ENCODE results near the gene NUP205.

NUP205 gene

DNA sequence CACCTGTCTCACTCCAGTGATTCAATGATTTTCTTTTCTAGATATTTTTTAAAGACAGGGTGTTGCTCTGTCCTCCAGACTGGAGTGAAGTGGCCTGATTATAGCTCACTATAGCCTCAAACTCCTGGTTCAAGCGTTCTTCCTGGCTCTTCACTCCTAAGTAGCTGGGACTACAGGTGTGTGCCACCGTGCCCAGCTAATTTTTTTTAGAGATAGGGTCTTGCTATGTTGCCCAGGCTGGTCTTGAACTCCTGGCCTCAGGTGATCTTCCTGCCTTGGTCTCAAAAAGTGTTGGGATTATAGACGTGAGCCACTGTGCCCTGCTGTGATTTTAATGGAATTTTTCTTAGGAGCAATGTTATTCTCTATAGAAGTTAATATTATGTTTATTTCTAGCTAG is 14.1 kb downstream of the NUP205 start:
- no peak overlapping the region for H3K4me2 ChIP-seq (ENCODE audit: low read length)
- TF ChIP-seq, protein P1, sequence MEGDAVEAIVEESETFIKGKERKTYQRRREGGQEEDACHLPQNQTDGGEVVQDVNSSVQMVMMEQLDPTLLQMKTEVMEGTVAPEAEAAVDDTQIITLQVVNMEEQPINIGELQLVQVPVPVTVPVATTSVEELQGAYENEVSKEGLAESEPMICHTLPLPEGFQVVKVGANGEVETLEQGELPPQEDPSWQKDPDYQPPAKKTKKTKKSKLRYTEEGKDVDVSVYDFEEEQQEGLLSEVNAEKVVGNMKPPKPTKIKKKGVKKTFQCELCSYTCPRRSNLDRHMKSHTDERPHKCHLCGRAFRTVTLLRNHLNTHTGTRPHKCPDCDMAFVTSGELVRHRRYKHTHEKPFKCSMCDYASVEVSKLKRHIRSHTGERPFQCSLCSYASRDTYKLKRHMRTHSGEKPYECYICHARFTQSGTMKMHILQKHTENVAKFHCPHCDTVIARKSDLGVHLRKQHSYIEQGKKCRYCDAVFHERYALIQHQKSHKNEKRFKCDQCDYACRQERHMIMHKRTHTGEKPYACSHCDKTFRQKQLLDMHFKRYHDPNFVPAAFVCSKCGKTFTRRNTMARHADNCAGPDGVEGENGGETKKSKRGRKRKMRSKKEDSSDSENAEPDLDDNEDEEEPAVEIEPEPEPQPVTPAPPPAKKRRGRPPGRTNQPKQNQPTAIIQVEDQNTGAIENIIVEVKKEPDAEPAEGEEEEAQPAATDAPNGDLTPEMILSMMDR (IDR thresholded peaks at IDR 0.05; ENCODE audit: low read depth, low read length): no peak
- no peak for TF ChIP-seq EZH2phosphoT487 (IDR thresholded peaks at IDR 0.05; ENCODE audit: low read depth)
- H3K27ac ChIP-seq (ENCODE audit: low read length): no peak overlapping the region
- H3K27me3 ChIP-seq (ENCODE audit: low read depth, low read length): no peaks in the 10 kb centered on the region
- peaks cover 4% of the 10 kb centered on the region; the same call in 1 of the 2 replicates for H3K9me3 ChIP-seq (ENCODE audit: insufficient read depth, low read length)
- no peak overlapping the region for H3K9ac ChIP-seq (ENCODE audit: low read length)
- peaks cover 50% of the 10 kb centered on the region for H3K36me3 ChIP-seq (replicated peaks; ENCODE audit: low read depth, low read length)
- peaks cover 11% of the 10 kb centered on the region for H3K4me1 ChIP-seq (ENCODE audit: low read length)
- H3K4me3 ChIP-seq (ENCODE audit: low read length): no peak overlapping the region
- H3K79me2 ChIP-seq (ENCODE audit: low read length): peaks cover 46% of the 10 kb centered on the region
- no peak overlapping the region for H2AFZ ChIP-seq (ENCODE audit: low read depth, low read length)
- H4K20me1 ChIP-seq (ENCODE audit: insufficient read depth, low read length): peaks cover 4% of the 10 kb centered on the region; the same call in 1 of the 2 replicates

DNA sequence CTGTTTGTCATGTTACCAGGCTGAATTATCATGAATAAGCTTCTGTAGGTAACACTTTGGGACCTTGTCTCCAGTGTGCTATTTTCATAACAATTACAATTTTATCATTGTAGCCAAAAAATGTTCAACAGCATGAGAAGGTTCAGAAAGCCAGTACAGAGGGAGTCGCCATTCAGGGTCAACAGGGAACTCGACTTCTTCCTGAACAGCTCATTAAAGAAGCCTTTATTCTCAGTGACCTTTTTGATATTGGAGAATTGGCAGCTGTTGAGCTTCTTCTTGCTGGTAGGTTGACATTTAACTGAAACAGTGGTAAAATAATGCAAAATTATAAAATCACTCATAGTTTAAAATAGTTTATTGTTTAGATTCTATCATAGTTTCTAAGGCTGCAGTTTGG is 15.8 kb downstream of the NUP205 start:
- peaks cover 4% of the 10 kb centered on the region; the same call in 1 of the 2 replicates for H3K9me3 ChIP-seq (ENCODE audit: insufficient read depth, low read length)
- peaks cover 29% of the 10 kb centered on the region for H3K79me2 ChIP-seq (ENCODE audit: low read length)
- H3K4me3 ChIP-seq (ENCODE audit: low read length): no peak overlapping the region
- H3K27me3 ChIP-seq (ENCODE audit: low read depth, low read length): no peaks in the 10 kb centered on the region
- no peak overlapping the region for H2AFZ ChIP-seq (ENCODE audit: low read depth, low read length)
- H3K9ac ChIP-seq (ENCODE audit: low read length): no peak overlapping the region
- H3K4me1 ChIP-seq (ENCODE audit: low read length): peaks cover 11% of the 10 kb centered on the region
- peaks cover 64% of the 10 kb centered on the region for H3K36me3 ChIP-seq (replicated peaks; ENCODE audit: low read depth, low read length)
- H3K4me2 ChIP-seq (ENCODE audit: low read length): no peak overlapping the region
- no peak for TF ChIP-seq EZH2phosphoT487 (IDR thresholded peaks at IDR 0.05; ENCODE audit: low read depth)
- TF ChIP-seq, protein P1 (IDR thresholded peaks at IDR 0.05; ENCODE audit: low read depth, low read length): no peak
- no peak overlapping the region for H3K27ac ChIP-seq (ENCODE audit: low read length)
- no peaks in the 10 kb centered on the region; the same call in 1 of the 2 replicates for H4K20me1 ChIP-seq (ENCODE audit: insufficient read depth, low read length)

DNA sequence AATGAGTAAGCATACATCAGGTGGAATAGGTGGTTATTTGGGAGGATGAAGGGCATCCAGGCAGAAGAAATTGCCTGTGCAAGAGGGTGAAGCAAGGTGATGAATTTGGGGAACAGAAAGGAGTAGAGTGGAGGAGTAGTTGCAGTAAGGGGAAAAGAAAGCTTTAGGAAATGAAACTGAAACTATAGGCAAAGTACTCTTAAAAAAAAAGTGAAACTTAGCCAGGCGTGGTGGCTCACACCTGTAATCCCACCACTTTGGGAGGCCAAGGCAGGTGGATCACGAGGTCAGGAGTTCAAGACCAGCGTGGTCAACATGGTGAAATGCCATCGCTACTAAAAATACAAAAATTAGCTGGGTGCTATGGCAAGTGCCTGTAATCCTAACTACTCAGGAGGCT is 17.6 kb downstream of the NUP205 start:
- peaks cover 4% of the 10 kb centered on the region; the same call in 1 of the 2 replicates for H3K9me3 ChIP-seq (ENCODE audit: insufficient read depth, low read length)
- H4K20me1 ChIP-seq (ENCODE audit: insufficient read depth, low read length): no peaks in the 10 kb centered on the region
- H3K36me3 ChIP-seq (replicated peaks; ENCODE audit: low read depth, low read length): peaks cover 75% of the 10 kb centered on the region
- no peaks in the 10 kb centered on the region for H3K27me3 ChIP-seq (ENCODE audit: low read depth, low read length)
- TF ChIP-seq EZH2phosphoT487 (IDR thresholded peaks at IDR 0.05; ENCODE audit: low read depth): no peak
- TF ChIP-seq, protein P1 (IDR thresholded peaks at IDR 0.05; ENCODE audit: low read depth, low read length): no peak
- peak overlapping the region; percentile 28; the same call in 1 of the 2 replicates for H3K27ac ChIP-seq (ENCODE audit: low read length)
- H3K4me1 ChIP-seq (ENCODE audit: low read length): peaks cover 11% of the 10 kb centered on the region
- H3K4me2 ChIP-seq (ENCODE audit: low read length): no peak overlapping the region
- peak overlapping the region; percentile 12; the same call in 1 of the 2 replicates for H3K4me3 ChIP-seq (ENCODE audit: low read length)
- no peak overlapping the region for H2AFZ ChIP-seq (ENCODE audit: low read depth, low read length)
- peaks cover 13% of the 10 kb centered on the region for H3K79me2 ChIP-seq (ENCODE audit: low read length)
- H3K9ac ChIP-seq (ENCODE audit: low read length): no peak overlapping the region

DNA sequence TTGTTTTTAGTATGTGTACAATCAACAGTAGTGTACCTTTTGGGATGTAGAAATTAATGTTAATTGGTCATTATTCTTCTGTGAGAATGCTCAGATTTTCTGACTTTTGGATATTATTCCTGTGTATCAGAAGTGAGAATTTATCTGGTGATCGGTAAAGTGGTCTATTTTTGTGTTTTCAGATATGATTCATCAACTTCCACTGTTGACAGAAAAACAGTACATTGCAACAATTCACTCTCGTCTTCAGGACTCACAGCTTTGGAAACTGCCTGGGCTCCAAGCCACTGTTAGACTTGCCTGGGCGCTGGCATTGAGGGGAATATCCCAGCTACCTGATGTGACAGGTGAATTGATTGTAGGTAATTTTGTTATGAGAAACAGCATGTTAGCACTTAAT is 20.9 kb downstream of the NUP205 start:
- Histone ChIP-seq H4K20me1 (ENCODE audit: insufficient read depth, low read length) (no peaks in the 10 kb centered on the region), H2AFZ (ENCODE audit: low read depth, low read length) (no peak overlapping the region), H3K9me3 (ENCODE audit: insufficient read depth, low read length) (peaks cover 4% of the 10 kb centered on the region; the same call in 1 of the 2 replicates), H3K4me2 (ENCODE audit: low read length) (no peak overlapping the region), H3K9ac (ENCODE audit: low read length) (no peak overlapping the region), H3K4me1 (ENCODE audit: low read length) (peaks cover 11% of the 10 kb centered on the region), H3K79me2 (ENCODE audit: low read length) (no peaks in the 10 kb centered on the region), H3K36me3 (replicated peaks; ENCODE audit: low read depth, low read length) (peaks cover 65% of the 10 kb centered on the region), H3K27me3 (ENCODE audit: low read depth, low read length) (no peaks in the 10 kb centered on the region), H3K4me3 (ENCODE audit: low read length) (no peak overlapping the region), H3K27ac (ENCODE audit: low read length) (no peak overlapping the region)
- TF ChIP-seq EZH2phosphoT487 (IDR thresholded peaks at IDR 0.05; ENCODE audit: low read depth): no peak
- TF ChIP-seq, protein P1 (IDR thresholded peaks at IDR 0.05; ENCODE audit: low read depth, low read length): no peak
